Measurements from ENCODE around the gene RORB.

The RORB gene

GRCh38 chr9:74735761-74736160 is 238.6 kb downstream of the RORB start:
- TF ChIP-seq CTCF (IDR thresholded peaks at IDR 0.05; ENCODE audit: unreplicated experiment in 3 of 3), result no peak
- no peak overlapping the region for H3K27ac Mint-ChIP-seq
- H3K4me3 Mint-ChIP-seq, result no peak overlapping the region
- H3K4me1 Mint-ChIP-seq, result no peaks in the 10 kb centered on the region
- H3K36me3 Mint-ChIP-seq (ENCODE audit: low read depth), result no peaks in the 10 kb centered on the region
- no peaks in the 10 kb centered on the region for H3K9me3 Mint-ChIP-seq
- H3K27me3 Mint-ChIP-seq (ENCODE audit: low read depth), result peaks cover 14% of the 10 kb centered on the region

- TF ChIP-seq CTCF (IDR thresholded peaks at IDR 0.05; ENCODE audit: unreplicated experiment in 3 of 3), result no peak
- Mint-ChIP-seq H3K27ac (no peak overlapping the region), H3K9me3 (no peaks in the 10 kb centered on the region), H3K27me3 (ENCODE audit: low read depth) (peaks cover 17% of the 10 kb centered on the region), H3K4me1 (no peaks in the 10 kb centered on the region), H3K4me3 (no peak overlapping the region), H3K36me3 (ENCODE audit: low read depth) (no peaks in the 10 kb centered on the region)
Observed at GRCh38 chr9:74736646-74737045, 239.5 kb downstream of the RORB start.

GRCh38 chr9:74742191-74742790 is 245.2 kb downstream of the RORB start:
- no peak for TF ChIP-seq CTCF (IDR thresholded peaks at IDR 0.05; ENCODE audit: unreplicated experiment in 3 of 3)
- Mint-ChIP-seq H3K27ac (no peak overlapping the region), H3K36me3 (ENCODE audit: low read depth) (no peaks in the 10 kb centered on the region), H3K4me3 (no peak overlapping the region), H3K4me1 (no peaks in the 10 kb centered on the region), H3K27me3 (ENCODE audit: low read depth) (peaks cover 19% of the 10 kb centered on the region), H3K9me3 (no peaks in the 10 kb centered on the region)
